Right ventricle myocardium superior (tissue), 1 donor: ENCODE data around the gene NTRK2. TPM values are rescaled to one million over a fixed set of nuclear protein-coding genes. Genes with fewer than 3 reads are reported as not detected.
A peak's percentile ranks its signal among the peaks of the same experiment; 100 is the strongest.

Source experiments
- ATAC-seq: fragments of 200-7000 bp; cut with Tn5 transposase; one replicate; pipeline ENCODE4 v1.9.1; 2020; ENCODE audit warnings: mild to moderate bottlenecking; ENCODE audit not compliant: poor library complexity
- DNase-seq: peaks from one replicate; pipeline ENCODE4 v3.0.0-alpha.2; 2020
- intact Hi-C: fragments of 100-400 bp; cut with DNase I; formaldehyde crosslinking; loops from one replicate; pipeline ENCODE4 v1.11.2; 2022
- total RNA-seq: library from RNA; stranded (reverse); fragmentation: NEBNext Ultra II Directional; extraction: Animal tissue kit (Norgen Biotek cat#: 25700); gene quantifications from one replicate; pipeline ENCODE4 v1.2.1, GENCODE V29; 2021
- donor health status: DM: no; HTN: yes; CAD: no; lungs with severe emphysema.

Gene NTRK2
- total RNA-seq, 1 donor from 2014 or later: 4.5 TPM

GRCh38 chr9:84932915-84933527 lies 263.5 kb downstream of the NTRK2 start:
- ATAC-seq (no peak), DNase-seq (no peak)
- intact Hi-C loops: no loop called here

GRCh38 chr9:84935528-84936117 lies 266.1 kb downstream of the NTRK2 start:
- ATAC-seq (no peak), DNase-seq (no peak)
- intact Hi-C loops: no loop called here

- DNase-seq (no peak), ATAC-seq (no peak)
- intact Hi-C loops: no loop called here
These were observed 267.7 kb downstream of the NTRK2 start for GRCh38 chr9:84937180-84937579.

GRCh38 chr9:84937581-84937980 lies 268.1 kb downstream of the NTRK2 start:
- DNase-seq (no peak), ATAC-seq (no peak)
- intact Hi-C loops: no loop called here

DNA sequence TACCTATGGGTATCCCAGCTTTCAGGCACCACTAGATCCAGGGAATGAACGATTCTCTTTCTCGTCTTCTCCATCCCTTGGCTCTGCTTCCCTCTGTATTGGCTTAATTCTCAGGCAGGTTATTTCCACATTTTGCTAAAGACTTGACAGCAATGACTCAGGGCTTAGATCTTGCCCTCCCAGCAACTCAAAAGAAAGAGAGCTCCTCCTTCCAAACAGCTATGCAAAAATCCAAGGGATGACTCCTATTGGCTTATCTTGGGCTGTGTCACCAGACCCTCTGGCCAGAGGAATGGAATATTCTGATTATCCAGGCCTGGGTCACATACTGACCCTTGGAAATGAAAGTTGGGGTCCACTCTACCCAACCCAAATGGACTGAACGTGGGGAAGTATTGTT lies 270.2 kb downstream of the NTRK2 start:
- intact Hi-C loops: no loop called here
- DNase-seq (no peak), ATAC-seq (no peak)

DNA sequence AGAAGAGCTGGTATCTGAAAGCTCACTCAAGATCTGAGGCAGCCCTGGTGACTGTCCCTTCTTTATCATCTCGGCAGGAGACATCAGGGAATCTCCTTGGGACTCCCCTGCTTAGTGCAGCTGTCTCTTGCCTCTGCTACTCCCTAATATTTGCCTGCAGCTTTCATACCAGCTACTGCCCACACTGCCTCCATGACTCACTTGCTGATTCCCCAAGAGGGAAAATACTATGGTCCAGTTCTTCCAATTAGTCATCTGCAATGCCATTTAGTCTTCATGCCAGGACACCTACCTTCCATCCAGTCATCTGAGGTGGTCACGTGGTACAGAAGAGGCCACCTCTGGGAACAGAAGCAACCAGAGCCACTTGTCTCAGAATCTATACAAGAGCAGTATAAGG lies 270.8 kb downstream of the NTRK2 start:
- intact Hi-C loops: no loop called here
- ATAC-seq: no peak
- DNase-seq: no peak

- intact Hi-C loops: no loop called here
- ATAC-seq (no peak), DNase-seq (no peak)
These were observed 272.3 kb downstream of the NTRK2 start for GRCh38 chr9:84941792-84942191.

DNA sequence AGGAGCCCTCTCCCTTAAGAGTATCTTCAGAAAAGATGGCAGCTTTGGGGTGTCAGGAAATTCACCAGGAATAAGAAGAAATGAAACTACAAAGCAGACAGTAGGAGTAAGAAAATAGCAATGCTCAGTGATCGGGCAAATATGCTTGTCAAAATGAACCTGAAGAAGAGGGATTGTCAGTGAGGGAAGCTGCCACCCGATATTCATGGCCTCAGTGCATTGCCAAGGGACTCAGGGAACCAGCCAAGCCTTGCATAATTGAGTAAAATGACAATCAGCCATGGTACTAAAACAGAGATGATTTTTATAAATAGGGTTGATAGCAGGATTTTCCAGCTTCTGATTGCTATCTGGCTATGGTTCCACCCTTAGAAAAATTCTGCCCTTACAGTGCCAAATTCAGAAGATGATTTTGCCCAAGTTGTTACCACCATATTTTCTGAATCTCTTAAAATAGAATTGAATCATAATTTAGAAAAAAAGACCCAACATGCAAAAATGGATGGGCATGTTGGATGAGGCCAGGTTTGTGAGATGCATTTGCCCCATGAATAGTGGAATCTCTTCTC lies 274.0 kb downstream of the NTRK2 start:
- ATAC-seq (no peak), DNase-seq (no peak)
- intact Hi-C loops: no loop called here

- intact Hi-C loops: loop anchor here (5.0 kb wide), 1 partner anchor 94 kb away; no protein-coding TSS in a partner anchor
- no peak for DNase-seq
- peak; percentile 70 for ATAC-seq
These were observed 276.5 kb downstream of the NTRK2 start for GRCh38 chr9:84945878-84946538.

DNA sequence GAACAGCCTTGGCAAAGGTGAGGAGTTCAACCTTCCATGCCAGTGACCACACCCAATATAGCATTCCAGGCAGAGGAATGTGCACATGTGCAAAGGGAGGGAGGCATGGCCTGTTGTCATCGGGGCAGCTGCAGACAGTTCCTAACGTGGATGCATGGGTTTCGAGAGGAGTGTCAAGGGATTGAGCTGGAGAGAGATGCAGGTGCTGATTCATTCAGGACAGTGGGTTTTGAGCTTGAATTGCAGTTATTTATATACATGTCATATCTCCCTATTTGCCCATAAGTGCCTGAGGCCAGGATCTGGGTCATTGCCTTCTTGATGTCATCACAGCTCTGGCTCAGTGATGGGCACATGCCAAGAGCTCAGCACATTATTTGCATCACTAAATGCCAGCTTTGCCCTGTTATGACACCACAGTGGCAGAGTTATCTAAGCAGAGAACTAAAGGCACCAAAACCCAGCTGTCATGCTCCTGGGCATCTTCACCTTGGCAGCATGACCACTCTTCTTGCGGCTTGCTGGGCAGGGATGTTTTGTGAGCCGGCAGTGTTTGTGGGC lies 278.0 kb downstream of the NTRK2 start:
- DNase-seq: no peak
- ATAC-seq: peak; percentile 74
- intact Hi-C loops: loop anchor here (5.0 kb wide), 1 partner anchor 95 kb away; no protein-coding TSS in a partner anchor

DNA sequence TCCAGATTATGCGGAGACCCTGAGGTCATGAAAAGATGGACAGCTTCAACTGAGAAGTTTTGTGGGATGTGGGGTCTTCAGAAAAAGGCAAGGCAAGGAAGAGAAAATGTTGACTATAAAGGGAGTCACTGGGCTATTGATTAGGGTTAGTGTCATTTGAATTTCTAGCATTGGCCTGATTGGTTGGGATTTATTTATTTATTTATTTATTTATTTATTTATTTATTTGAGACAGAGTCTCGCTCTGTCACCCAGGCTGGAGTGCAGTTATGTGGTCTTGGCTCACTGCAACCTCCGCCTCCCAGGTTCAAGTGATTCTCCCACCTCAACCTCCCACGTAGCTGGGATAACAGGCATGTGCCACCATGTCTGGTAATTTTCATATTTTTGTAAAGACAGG lies 279.7 kb downstream of the NTRK2 start:
- no peak for DNase-seq
- no peak for ATAC-seq
- intact Hi-C loops: loop anchor here (5.0 kb wide), 1 partner anchor 97 kb away; no protein-coding TSS in a partner anchor

DNA sequence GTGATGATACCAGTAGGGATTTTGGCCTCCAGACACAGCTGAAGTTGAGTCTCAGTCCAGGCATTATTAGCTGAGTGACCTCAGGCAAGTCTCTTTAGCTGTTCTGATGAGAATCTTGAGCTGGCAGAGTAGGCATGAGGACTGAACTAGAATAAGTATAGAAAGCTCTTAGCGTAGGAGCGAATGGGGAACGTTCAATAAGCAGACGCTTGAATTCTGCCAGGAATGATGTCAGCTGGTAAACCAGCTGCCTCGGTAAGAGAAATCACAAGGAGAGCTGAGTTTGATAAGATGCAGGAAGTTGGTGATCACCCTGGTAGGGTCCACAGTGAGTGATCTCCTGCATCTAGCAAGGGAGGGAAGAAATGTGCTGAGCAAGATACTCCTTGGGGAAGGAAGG lies 280.4 kb downstream of the NTRK2 start:
- intact Hi-C loops: loop anchor here (5.0 to 10.0 kb wide), 3 partner anchors 98 to 555 kb away; no protein-coding TSS in a partner anchor
- ATAC-seq: no peak
- no peak for DNase-seq

DNA sequence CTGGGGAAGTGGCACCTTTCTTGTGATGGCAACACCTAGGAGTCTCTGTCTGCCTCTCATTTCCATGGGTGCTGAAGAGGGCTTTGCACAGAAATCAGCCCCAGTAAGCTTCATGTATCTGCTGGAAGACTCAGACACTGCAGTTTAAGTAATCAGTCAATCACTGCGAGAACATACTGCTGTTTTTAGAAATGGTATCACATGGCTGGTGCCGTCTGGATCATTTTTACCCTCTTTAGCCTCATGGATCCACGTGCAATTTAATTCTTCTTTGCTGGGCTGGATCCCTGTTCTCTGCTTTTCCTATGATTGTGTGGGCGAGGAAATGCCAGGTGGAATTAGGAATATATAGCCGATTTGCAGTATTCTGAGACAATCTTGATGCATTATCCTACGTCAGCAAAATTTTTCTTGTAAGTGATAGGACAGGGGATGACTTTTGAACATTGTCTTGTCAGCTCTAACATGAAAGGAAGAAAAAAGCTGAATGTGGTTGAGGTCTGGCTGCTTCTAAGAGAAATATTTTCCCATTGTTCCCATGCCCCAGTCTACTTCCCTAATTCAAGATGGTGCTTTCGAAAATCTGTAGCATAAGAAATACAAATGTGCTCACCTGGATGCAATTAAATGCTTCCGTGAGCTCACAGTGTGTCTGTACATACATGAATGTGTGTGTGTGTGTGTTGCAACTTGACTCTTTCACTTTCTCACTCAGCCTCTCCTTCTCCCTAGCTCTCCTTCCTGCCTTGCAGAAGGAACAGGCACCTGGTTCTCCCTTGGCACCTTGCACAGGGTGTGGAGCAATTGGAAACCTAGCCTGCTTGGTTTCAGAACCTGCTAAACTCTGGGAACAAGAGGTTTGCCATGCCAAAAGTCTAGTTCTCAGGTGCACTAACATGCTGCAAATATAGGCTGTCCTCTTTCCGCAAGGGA lies 281.6 kb downstream of the NTRK2 start:
- no peak for ATAC-seq
- intact Hi-C loops: loop anchor here (10.0 kb wide), 2 partner anchors 166 to 556 kb away; no protein-coding TSS in a partner anchor
- no peak for DNase-seq

DNA sequence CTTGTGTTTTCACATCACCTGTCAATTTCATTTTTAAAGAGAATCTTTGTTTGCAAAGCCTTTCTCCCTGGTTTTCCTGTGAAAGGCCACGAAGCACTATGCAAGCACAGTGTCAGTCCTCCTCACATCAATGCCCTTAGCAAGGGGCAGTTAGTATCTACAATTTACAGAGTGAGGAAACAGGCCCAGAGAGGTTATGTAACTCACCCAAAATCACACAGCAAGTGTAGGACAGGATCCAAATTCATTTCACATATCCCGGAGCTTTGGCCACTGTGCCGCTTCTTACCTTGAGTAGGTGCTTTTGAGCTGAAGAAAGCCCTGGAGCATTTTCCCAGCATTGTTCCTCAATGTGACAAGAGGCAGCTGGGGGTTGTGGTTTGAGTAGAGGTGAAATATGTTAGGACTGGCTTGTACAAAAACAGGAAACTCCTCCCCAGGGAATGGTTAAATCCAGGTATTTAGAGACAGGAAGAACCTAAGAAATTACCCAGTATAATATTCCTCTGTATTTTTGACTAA lies 283.8 kb downstream of the NTRK2 start:
- intact Hi-C loops: loop anchor here (10.0 kb wide), 2 partner anchors 169 to 559 kb away; no protein-coding TSS in a partner anchor
- DNase-seq (no peak), ATAC-seq (no peak)

DNA sequence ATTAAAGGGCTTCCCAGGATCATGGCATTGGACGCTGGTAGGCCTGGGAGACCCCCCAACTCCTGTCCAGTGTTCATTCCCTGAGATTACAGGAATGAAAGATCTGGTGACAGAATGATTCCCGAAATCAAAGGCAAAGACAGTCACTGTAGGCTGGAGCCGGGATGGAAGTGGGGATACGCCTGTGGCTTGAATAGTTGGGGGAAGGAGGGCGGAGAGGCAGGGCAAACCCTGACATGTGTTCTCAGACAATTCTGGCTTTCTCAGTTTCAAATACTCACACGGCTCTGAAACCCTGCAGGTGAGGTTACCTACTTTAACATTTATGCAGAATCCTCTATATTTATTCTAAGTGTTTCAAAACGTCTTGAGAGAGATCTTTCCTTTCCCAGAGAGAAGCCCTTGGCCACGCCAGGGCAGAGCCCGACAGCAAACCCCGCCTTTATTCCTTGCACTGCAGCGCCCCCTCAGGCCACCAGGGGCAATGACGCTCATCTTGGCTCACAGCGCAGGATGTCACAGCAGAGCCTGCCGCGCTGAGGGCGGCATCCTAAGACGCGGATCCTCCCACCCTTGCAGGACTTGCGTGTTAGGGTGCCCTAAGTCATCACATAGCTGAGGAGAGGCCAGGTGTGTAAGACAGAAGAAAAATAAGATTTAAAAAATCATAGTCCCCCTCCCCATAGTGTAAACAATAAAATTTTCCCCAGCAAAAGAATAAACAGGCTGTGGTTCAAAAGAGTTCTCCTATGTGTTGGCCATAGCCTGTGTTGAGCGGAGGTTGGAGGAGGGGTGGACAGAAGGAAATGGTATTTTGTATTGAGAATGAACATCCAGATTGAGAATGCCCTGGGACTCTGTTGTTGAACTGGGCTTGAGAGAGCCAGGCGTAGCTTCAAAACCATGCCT lies 284.5 kb downstream of the NTRK2 start:
- DNase-seq: peak; percentile 86
- ATAC-seq: peak; percentile 97
- intact Hi-C loops: loop anchor here (2.0 to 10.0 kb wide), 3 partner anchors 169 to 559 kb away; no protein-coding TSS in a partner anchor

GRCh38 chr9:84955155-84955554 lies 285.6 kb downstream of the NTRK2 start:
- ATAC-seq: no peak
- intact Hi-C loops: loop anchor here (2.0 to 10.0 kb wide), 3 partner anchors 170 to 560 kb away; no protein-coding TSS in a partner anchor
- no peak for DNase-seq

DNA sequence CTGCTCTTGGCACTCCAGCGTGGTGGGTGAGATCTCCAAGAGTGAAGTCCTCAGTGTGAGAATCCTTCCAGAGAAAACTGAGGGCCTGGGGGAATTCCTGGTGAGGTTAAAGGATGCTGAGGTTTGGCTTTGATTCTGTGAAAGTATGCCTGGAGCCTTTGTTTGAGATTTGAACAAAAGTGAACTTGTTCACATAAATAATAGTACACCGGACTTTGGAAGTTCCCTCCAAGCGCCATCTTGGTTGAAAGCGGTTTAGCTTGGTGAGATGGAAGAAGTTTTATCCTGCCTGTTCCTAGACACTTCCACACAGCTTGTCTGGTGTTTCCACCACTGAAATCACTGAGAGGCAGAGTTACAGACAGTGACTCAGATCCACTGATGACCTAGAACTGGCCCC lies 286.4 kb downstream of the NTRK2 start:
- DNase-seq: no peak
- intact Hi-C loops: loop anchor here (2.0 to 10.0 kb wide), 3 partner anchors 171 to 561 kb away; no protein-coding TSS in a partner anchor
- ATAC-seq: no peak
